Heart right ventricle (tissue), 16 donors: Measurements from ENCODE around the gene RNF123. TPM values are rescaled to one million over a fixed set of nuclear protein-coding genes. Genes with fewer than 3 reads are reported as not detected.
"Not testable (repeated sequence)": the region's sequence is repeated elsewhere in the genome, so short reads cannot be mapped to it uniquely, and the experiment has no call there.

ENCODE experiments used
- ATAC-seq, 8 donors: fragments of 200-7000 bp; cut with Tn5 transposase; one replicate each; pipeline ENCODE4 v1.9.1; 2020; ENCODE audit warnings: mild to moderate bottlenecking in 8 of 8, moderate library complexity in 8 of 8, moderate number of reproducible peaks in 1 of 8
- DNase-seq, 2 donors: peaks; one replicate each; pipeline ENCODE4 v3.0.0-alpha.2; 2020
- H3K27ac ChIP-seq, 10 donors: fragments of 200-600 bp; sonication (generic) in 2 of 10; one replicate each; pipeline versions ENCODE4 v1.5.0 to v1.8.0; 2020 to 2022; ENCODE audit warnings: mild to moderate bottlenecking in 3 of 10
- H3K27me3 ChIP-seq, 7 donors: fragments of 200-600 bp; one replicate each; pipeline ENCODE4 v1.8.0; 2021 to 2022; ENCODE audit warnings: mild to moderate bottlenecking in 2 of 7
- H3K36me3 ChIP-seq, 9 donors: fragments of 200-600 bp; sonication (generic) in 1 of 9; one replicate each; pipeline versions ENCODE4 v1.5.0 to v1.8.0; 2020 to 2022; ENCODE audit warnings: mild to moderate bottlenecking in 2 of 9
- H3K4me1 ChIP-seq, 9 donors: fragments of 200-600 bp; sonication (generic) in 1 of 9; one replicate each; pipeline versions ENCODE4 v1.5.0 to v1.8.0; 2020 to 2022; ENCODE audit warnings: mild to moderate bottlenecking in 4 of 9
- H3K4me3 ChIP-seq, 10 donors: fragments of 200-600 bp; sonication (generic) in 2 of 10; one replicate each; pipeline versions ENCODE4 v1.5.0 to v1.8.0; 2020 to 2022; ENCODE audit warnings: mild to moderate bottlenecking in 7 of 10, moderate library complexity in 2 of 10
- H3K9me3 ChIP-seq, 11 donors: fragments of 200-600 bp in 10 of 11; sonication (generic) in 2 of 11; one replicate each; pipeline versions ENCODE4 v1.5.0 to v1.8.0; 2013 to 2022; ENCODE audit warnings: mild to moderate bottlenecking in 2 of 11, control low read depth in 1 of 11, moderate library complexity in 1 of 11
- WGBS, 2 donors: extraction: QIAGEN DNeasy Blood & Tissue Kit; methylation state at CpG; one replicate each; pipeline ENCODE4 v1.1.7; 2013; ENCODE audit warnings: inconsistent platforms in 1 of 2; 5-methylcytosine and 5-hydroxymethylcytosine counted together
- intact Hi-C, 10 donors: fragments of 100-400 bp; cut with DNase I; formaldehyde crosslinking; loops; one replicate each; pipeline versions ENCODE4 v1.11.1 to v1.14.2; 2022
- polyA plus RNA-seq, 2 donors: library from polyadenylated mRNA; stranded (reverse); fragments of 200-250 nt; gene quantifications; one replicate each; pipeline ENCODE4 v1.2.3, GENCODE V29; 2013
- total RNA-seq, 10 donors: library from RNA; stranded (reverse); fragmentation: NEBNext Ultra II Directional in 3 of 10; extraction: Animal tissue kit (Norgen Biotek cat#: 25700) in 3 of 10; gene quantifications; one replicate each; pipeline versions ENCODE4 v1.2.1 to v1.2.4, GENCODE V29; 2021 to 2023
- donor health status: Arrhythmogenic right ventricular cardiomyopathy.
- donor health status: ischemic (EF 13 %, LVEDD 7.1; RV severe dilation, severe dysfunction).
- donor health status: healthy with polysubstance abuse.
- donor health status: DM: no; HTN: yes; CAD: no.
- donor health status: DM: no; HTN: no; CAD: no.
- donor health status: ischemic (EF 25% LVEDD 6.9; RV normal size, moderate dysfunction).
- donor health status: ischemic (EF 25% LVEDD 5.7; RV mildly dilated, moderate dysfunction).
- donor health status: healthy.
- donor health status: DM: yes; HTN: yes; CAD: no.
- donor health status: Ischemic cardiomyopathy.
- donor health status: ischemic (EF 35%, LVEDD 5.7; RV mildly dilated, moderate dysfunction).
- donor health status: nonischemic (EF 11% LVEDD 7.7; RV severe dilation, severe dysfunction).
- donor health status: DM: yes; HTN: yes; CAD: no.
- donor health status: PGD.
- donor health status: ischemic (EF 29% LVEDD 5.4; RV normal size, mild dysfunction).
- donor health status: nonischemic (EF 23%, LVEDD 6.1; RV moderate dilation, normal function).

RNF123 gene
- total and polyA plus RNA-seq, 12 donors, result 23.6 to 61.8 (median 48.7) TPM

GRCh38 chr3:49687424-49687795 is 1.9 kb upstream of the RNF123 start:
- H3K9me3 ChIP-seq, intact Hi-C loops, ATAC-seq, DNase-seq, H3K27ac ChIP-seq: not testable (repeated sequence)
- peaks cover 0 to 25% (median 15%) of the 10 kb centered on the region in 9 donors for H3K36me3 ChIP-seq
- H3K4me1 ChIP-seq, result peaks cover 4 to 48% (median 32%) of the 10 kb centered on the region in 9 donors
- H3K4me3 ChIP-seq, result peak overlapping the region in 1 of 10 donors; percentile 27
- WGBS, 2 donors, result 84 to 90% methylated on average over 12 of the region's 12 CpGs
- peaks cover 0 to 14% (median 0%) of the 10 kb centered on the region in 7 donors for H3K27me3 ChIP-seq

- DNase-seq, H3K9me3 ChIP-seq, intact Hi-C loops: not testable (repeated sequence)
- peaks cover 0 to 15% (median 4%) of the 10 kb centered on the region in 9 donors for H3K36me3 ChIP-seq
- H3K4me1 ChIP-seq, result peaks cover 4 to 48% (median 32%) of the 10 kb centered on the region in 9 donors
- peak overlapping the region; percentile 63 to 100 (median 97) for H3K4me3 ChIP-seq
- ATAC-seq, result peak in 4 of 8 donors; percentile 1 to 4 (median 2)
- H3K27ac ChIP-seq, result peak overlapping the region in 9 of 10 donors; percentile 74 to 92 (median 87)
- peaks cover 0 to 14% (median 0%) of the 10 kb centered on the region in 7 donors for H3K27me3 ChIP-seq
- 67 to 75% methylated on average over 7 of the region's 7 CpGs for WGBS, 2 donors
These were observed 865 bp upstream of the RNF123 start for GRCh38 chr3:49688338-49689045.

GRCh38 chr3:49689908-49690624 is 709 bp downstream of the RNF123 start:
- Histone ChIP-seq H3K4me1 (peaks cover 4 to 53% (median 33%) of the 10 kb centered on the region in 9 donors), H3K27me3 (peaks cover 0 to 14% (median 0%) of the 10 kb centered on the region in 7 donors), H3K4me3 (peak overlapping the region; percentile 63 to 100 (median 97)), H3K27ac (peak overlapping the region; percentile 11 to 92 (median 87))
- ATAC-seq, H3K9me3 ChIP-seq, H3K36me3 ChIP-seq, DNase-seq, intact Hi-C loops: not testable (repeated sequence)
- WGBS, 2 donors, result 7 to 8% methylated on average over 16 of the region's 16 CpGs

GRCh38 chr3:49690856-49691255 is 1.5 kb downstream of the RNF123 start:
- peaks cover 0 to 13% (median 0%) of the 10 kb centered on the region in 7 donors for H3K27me3 ChIP-seq
- H3K36me3 ChIP-seq, DNase-seq, H3K9me3 ChIP-seq, ATAC-seq, H3K27ac ChIP-seq, intact Hi-C loops: not testable (repeated sequence)
- WGBS, 2 donors, result 93 to 96% methylated on average over 3 of the region's 3 CpGs
- H3K4me3 ChIP-seq, result peak overlapping the region in 4 of 10 donors; percentile 92 to 100 (median 98)
- H3K4me1 ChIP-seq, result peaks cover 4 to 60% (median 34%) of the 10 kb centered on the region in 9 donors

- DNase-seq, H3K27ac ChIP-seq: not testable (repeated sequence)
- peaks cover 4 to 64% (median 34%) of the 10 kb centered on the region in 9 donors for H3K4me1 ChIP-seq
These were observed 2.1 kb downstream of the RNF123 start for GRCh38 chr3:49691481-49691880.

GRCh38 chr3:49694409-49695070 is 5.2 kb downstream of the RNF123 start:
- DNase-seq, result not testable (repeated sequence)
- WGBS, 2 donors, result 59 to 64% methylated on average over 6 of the region's 6 CpGs

More at GRCh38 chr3:49691481-49691880, 2.1 kb downstream of the RNF123 start:
- H3K9me3 ChIP-seq, H3K4me3 ChIP-seq, ATAC-seq, H3K36me3 ChIP-seq, H3K27me3 ChIP-seq, intact Hi-C loops: not testable (repeated sequence)
- 82 to 83% methylated on average over 3 of the region's 3 CpGs for WGBS, 2 donors

GRCh38 chr3:49695350-49696015 is 6.1 kb downstream of the RNF123 start:
- peak; percentile 53 to 86 (median 74) for ATAC-seq
- 61 to 64% methylated on average over 4 of the region's 4 CpGs for WGBS, 2 donors
- H3K4me3 ChIP-seq, DNase-seq, H3K9me3 ChIP-seq, H3K27me3 ChIP-seq, intact Hi-C loops: not testable (repeated sequence)
- peaks cover 0 to 38% (median 6%) of the 10 kb centered on the region in 9 donors for H3K36me3 ChIP-seq
- peak overlapping the region in 4 of 10 donors; percentile 48 to 60 (median 52) for H3K27ac ChIP-seq
- peaks cover 0 to 59% (median 15%) of the 10 kb centered on the region in 9 donors for H3K4me1 ChIP-seq

More at GRCh38 chr3:49694409-49695070, 5.2 kb downstream of the RNF123 start:
- H3K27ac ChIP-seq, result peak overlapping the region in 4 of 10 donors; percentile 36 to 60 (median 51)
- H3K27me3 ChIP-seq, intact Hi-C loops, ATAC-seq, H3K9me3 ChIP-seq, H3K4me3 ChIP-seq: not testable (repeated sequence)
- H3K4me1 ChIP-seq, result peaks cover 0 to 59% (median 22%) of the 10 kb centered on the region in 9 donors
- peaks cover 0 to 28% (median 0%) of the 10 kb centered on the region in 9 donors for H3K36me3 ChIP-seq
